Activated B cell treated with CpG ODN at 0.5 μM for 24 hours (primary cell): Measurements from ENCODE around the gene MOGAT1. TPM values are rescaled to one million over a fixed set of nuclear protein-coding genes. Genes with fewer than 3 reads are reported as not detected.
A peak's percentile ranks its signal among the peaks of the same experiment; 100 is the strongest.

ENCODE experiments used
- ATAC-seq: fragments of 200-7000 bp; cut with Tn5 transposase; one replicate; pipeline ENCODE4 v1.10.0; 2021; ENCODE audit warnings: low read depth, mild to moderate bottlenecking, moderate library complexity
- CTCF ChIA-PET: fragments of 350-600 bp; sonication (Branson Sonifier 250); formaldehyde crosslinking; loops from one replicate; lab custom pipeline; 2021; ENCODE audit warnings: antibody characterized with exemption; lab: Charles Lee
- POLR2A ChIA-PET: fragments of 350-600 bp; sonication (Branson Sonifier 250); formaldehyde crosslinking; loops from one replicate; lab custom pipeline; 2021; ENCODE audit warnings: antibody characterized with exemption; lab: Charles Lee
- DNase-seq: peaks from one replicate; pipeline ENCODE4 v3.0.0; 2022
- H3K27ac Mint-ChIP-seq: one replicate; pipeline ENCODE4 v1.8.0; 2020; ENCODE audit warnings: mixed read lengths
- H3K27me3 Mint-ChIP-seq: one replicate; pipeline ENCODE4 v1.8.0; 2021; ENCODE audit warnings: mixed read lengths
- H3K36me3 Mint-ChIP-seq: one replicate; pipeline ENCODE4 v1.8.0; 2021; ENCODE audit warnings: low read depth, mixed read lengths
- H3K4me1 Mint-ChIP-seq: one replicate; pipeline ENCODE4 v1.8.0; 2021; ENCODE audit warnings: mixed read lengths
- H3K4me3 Mint-ChIP-seq: one replicate; pipeline ENCODE4 v1.8.0; 2020; ENCODE audit warnings: mild to moderate bottlenecking, mixed read lengths
- H3K9me3 Mint-ChIP-seq: one replicate; pipeline ENCODE4 v1.8.0; 2020; ENCODE audit warnings: mixed read lengths
- intact Hi-C: fragments of 100-400 bp; cut with micrococcal nuclease; formaldehyde crosslinking; loops from one replicate; pipeline ENCODE4 v1.15.1; 2024
- total RNA-seq: library from RNA; stranded (reverse); gene quantifications from 2 replicates; pipeline ENCODE4 v1.2.3, GENCODE V29; 2022
- TF ChIP-seq, protein P1 (sequence below): fragments of 200-600 bp; IDR thresholded peaks from one replicate; pipeline ENCODE4 v1.8.0; 2022; ENCODE audit warnings: antibody characterized with exemption, mild to moderate bottlenecking

The MOGAT1 gene
- total RNA-seq, 1 donor from 2014 or later, result not detected

DNA sequence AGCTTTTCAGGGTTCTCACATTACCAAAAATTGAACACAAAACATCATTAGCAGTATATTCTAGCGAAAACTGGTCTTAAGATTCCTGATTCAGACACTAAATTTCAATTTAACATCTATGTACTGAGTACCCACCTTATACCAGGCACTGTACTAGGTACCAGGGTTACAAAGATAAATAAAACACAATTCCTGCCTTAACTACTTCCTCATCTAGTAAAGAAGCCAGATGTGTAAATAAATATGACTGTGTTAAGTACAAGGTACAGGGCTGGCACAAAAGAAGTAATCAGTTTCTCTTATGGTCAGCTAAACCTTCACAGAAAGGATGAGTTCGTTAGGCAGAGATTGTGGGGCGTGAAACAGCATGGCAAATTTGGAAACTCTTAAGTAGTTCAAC is 21.7 kb upstream of the MOGAT1 start:
- Mint-ChIP-seq H3K27me3 (no peaks in the 10 kb centered on the region), H3K36me3 (peaks cover 42% of the 10 kb centered on the region), H3K4me1 (peaks cover 26% of the 10 kb centered on the region), H3K4me3 (no peak overlapping the region), H3K27ac (no peak overlapping the region), H3K9me3 (no peaks in the 10 kb centered on the region)
- TF ChIP-seq, protein P1, sequence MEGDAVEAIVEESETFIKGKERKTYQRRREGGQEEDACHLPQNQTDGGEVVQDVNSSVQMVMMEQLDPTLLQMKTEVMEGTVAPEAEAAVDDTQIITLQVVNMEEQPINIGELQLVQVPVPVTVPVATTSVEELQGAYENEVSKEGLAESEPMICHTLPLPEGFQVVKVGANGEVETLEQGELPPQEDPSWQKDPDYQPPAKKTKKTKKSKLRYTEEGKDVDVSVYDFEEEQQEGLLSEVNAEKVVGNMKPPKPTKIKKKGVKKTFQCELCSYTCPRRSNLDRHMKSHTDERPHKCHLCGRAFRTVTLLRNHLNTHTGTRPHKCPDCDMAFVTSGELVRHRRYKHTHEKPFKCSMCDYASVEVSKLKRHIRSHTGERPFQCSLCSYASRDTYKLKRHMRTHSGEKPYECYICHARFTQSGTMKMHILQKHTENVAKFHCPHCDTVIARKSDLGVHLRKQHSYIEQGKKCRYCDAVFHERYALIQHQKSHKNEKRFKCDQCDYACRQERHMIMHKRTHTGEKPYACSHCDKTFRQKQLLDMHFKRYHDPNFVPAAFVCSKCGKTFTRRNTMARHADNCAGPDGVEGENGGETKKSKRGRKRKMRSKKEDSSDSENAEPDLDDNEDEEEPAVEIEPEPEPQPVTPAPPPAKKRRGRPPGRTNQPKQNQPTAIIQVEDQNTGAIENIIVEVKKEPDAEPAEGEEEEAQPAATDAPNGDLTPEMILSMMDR, result no peak
- no peak for ATAC-seq
- DNase-seq, result no peak
- POLR2A ChIA-PET, result no interaction called here
- intact Hi-C loops, result no loop called here
- CTCF ChIA-PET, result no interaction called here

DNA sequence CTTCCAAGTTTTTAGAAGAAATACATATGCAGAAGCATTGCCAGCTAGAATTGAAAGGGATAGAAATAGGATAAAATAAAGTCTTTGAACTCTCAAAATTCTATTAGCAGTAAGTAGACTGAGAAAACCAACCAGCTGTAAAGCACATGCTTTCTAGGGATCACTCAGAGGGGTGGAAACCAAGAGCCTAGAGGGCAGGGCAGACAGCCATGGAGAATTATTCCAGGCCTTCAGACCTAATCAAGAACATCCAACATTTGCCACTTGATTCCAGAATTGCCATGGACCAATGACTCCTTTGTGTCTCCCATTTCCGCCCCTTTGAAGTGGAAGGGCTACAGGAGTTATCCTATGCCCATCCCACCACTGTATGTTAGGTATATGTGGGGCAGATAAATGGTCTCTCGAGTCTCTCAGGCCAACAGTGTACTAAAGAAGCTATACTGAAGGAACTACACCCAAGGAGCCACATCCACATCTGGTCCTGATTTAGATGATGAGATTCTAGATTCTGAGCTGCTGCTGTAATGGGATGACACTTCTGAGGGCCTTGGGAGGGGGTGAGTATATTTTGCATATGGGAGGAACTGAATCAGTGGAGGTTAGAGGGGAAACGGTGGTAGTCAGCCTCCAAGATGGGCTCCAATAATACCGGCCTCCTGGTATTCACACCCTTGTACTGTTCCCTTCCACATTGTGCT is 19.6 kb upstream of the MOGAT1 start:
- ChIA-PET CTCF (interaction anchor here (1.3 kb wide), 1 partner anchor 39 kb away, joined by 4 read pairs; no protein-coding TSS in a partner anchor), POLR2A (no interaction called here)
- H3K4me1 Mint-ChIP-seq, result peaks cover 44% of the 10 kb centered on the region
- H3K9me3 Mint-ChIP-seq, result no peaks in the 10 kb centered on the region
- no peak overlapping the region for H3K27ac Mint-ChIP-seq
- DNase-seq (no peak), ATAC-seq (no peak)
- intact Hi-C loops, result no loop called here
- no peak overlapping the region for H3K4me3 Mint-ChIP-seq
- H3K27me3 Mint-ChIP-seq, result no peaks in the 10 kb centered on the region
- H3K36me3 Mint-ChIP-seq, result peaks cover 35% of the 10 kb centered on the region
- TF ChIP-seq, protein P1, result no peak

- Mint-ChIP-seq H3K36me3 (peaks cover 27% of the 10 kb centered on the region), H3K4me1 (peaks cover 47% of the 10 kb centered on the region), H3K27me3 (no peaks in the 10 kb centered on the region), H3K27ac (no peak overlapping the region), H3K9me3 (no peaks in the 10 kb centered on the region), H3K4me3 (peak overlapping the region; percentile 8)
- ChIA-PET CTCF (interaction anchor here (1.3 kb wide), 1 partner anchor 39 kb away, joined by 4 read pairs; no protein-coding TSS in a partner anchor), POLR2A (no interaction called here)
- DNase-seq (no peak), ATAC-seq (no peak)
- intact Hi-C loops, result no loop called here
- TF ChIP-seq, protein P1, result no peak
These were observed 18.8 kb upstream of the MOGAT1 start for GRCh38 chr2:222652491-222653255.

GRCh38 chr2:222653280-222653679 is 18.2 kb upstream of the MOGAT1 start:
- H3K27ac Mint-ChIP-seq, result no peak overlapping the region
- H3K36me3 Mint-ChIP-seq, result peaks cover 22% of the 10 kb centered on the region
- ChIA-PET CTCF (no interaction called here), POLR2A (no interaction called here)
- H3K27me3 Mint-ChIP-seq, result no peaks in the 10 kb centered on the region
- ATAC-seq (no peak), DNase-seq (no peak)
- peak overlapping the region; percentile 8 for H3K4me3 Mint-ChIP-seq
- intact Hi-C loops, result no loop called here
- TF ChIP-seq, protein P1, result no peak
- peaks cover 47% of the 10 kb centered on the region for H3K4me1 Mint-ChIP-seq
- H3K9me3 Mint-ChIP-seq, result no peaks in the 10 kb centered on the region
